OCI-M2 (cell line): ENCODE data around the gene ENTREP1.
"Not testable (repeated sequence)": the region's sequence is repeated elsewhere in the genome, so short reads cannot be mapped to it uniquely, and the experiment has no call there.

Experiments
- DNase-seq: peaks from one replicate; lab custom pipeline; 2025; ENCODE audit not compliant: unreplicated experiment; lab: John Stamatoyannopoulos, UW

Gene ENTREP1

DNA sequence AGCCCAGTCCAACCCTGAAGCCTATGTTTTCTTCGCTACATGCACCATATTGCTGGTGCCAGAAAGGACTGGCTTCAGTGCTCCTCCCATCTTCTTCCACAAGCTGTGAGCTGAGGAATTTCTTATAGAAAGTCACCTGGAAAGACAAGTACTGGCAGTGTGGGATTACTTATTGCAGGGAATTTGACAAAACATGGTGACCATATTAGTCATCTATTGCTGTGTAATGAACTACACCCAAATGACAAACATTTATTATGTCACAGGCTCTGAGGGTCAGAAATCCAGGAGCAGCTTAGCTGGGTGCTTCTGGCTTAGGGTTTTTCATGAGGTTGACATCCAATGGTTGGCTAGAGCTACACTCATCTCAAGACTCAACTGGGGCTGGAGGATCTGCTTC lies 75.5 kb downstream of the ENTREP1 start:
- no peak for DNase-seq

DNA sequence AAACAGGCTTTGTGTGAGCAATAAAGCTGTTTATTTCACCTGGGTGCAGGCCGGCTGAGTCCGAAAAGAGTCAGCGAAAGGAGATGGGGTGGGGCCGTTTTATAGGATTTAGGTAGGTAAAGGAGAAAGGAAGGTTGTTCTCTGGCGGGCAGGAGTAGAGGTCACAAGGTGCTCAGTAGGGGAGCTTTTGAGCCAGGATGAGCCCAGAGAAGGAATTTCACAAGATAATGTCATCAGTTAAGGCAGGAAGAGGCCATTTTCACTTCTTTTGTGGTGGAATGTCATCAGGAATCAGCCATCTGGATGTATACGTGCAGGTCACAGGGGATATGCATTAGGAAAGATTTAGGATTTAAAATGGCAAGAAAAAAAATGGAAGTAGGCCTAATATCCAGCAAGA lies 84.9 kb downstream of the ENTREP1 start:
- not testable (repeated sequence) for DNase-seq

DNA sequence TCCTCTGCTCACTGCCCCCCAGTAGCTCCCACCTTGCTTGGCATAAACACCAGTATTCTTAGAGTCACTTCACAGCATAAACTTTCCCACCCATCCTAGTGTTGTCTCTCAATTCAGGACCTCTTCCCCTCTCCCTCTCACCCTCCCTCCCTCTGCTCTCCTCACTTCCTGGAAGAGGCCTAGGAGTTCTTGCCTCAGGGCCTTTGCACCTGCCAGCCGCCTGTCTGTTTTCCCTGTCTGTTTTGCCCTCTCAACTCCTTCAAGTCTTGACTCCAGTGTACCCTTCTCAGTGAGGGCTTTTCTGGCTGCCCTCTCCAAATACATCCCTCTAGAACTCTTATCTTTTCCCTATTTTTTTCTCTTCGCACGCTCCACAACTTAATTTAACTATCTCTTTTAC lies 86.2 kb downstream of the ENTREP1 start:
- DNase-seq = no peak

DNA sequence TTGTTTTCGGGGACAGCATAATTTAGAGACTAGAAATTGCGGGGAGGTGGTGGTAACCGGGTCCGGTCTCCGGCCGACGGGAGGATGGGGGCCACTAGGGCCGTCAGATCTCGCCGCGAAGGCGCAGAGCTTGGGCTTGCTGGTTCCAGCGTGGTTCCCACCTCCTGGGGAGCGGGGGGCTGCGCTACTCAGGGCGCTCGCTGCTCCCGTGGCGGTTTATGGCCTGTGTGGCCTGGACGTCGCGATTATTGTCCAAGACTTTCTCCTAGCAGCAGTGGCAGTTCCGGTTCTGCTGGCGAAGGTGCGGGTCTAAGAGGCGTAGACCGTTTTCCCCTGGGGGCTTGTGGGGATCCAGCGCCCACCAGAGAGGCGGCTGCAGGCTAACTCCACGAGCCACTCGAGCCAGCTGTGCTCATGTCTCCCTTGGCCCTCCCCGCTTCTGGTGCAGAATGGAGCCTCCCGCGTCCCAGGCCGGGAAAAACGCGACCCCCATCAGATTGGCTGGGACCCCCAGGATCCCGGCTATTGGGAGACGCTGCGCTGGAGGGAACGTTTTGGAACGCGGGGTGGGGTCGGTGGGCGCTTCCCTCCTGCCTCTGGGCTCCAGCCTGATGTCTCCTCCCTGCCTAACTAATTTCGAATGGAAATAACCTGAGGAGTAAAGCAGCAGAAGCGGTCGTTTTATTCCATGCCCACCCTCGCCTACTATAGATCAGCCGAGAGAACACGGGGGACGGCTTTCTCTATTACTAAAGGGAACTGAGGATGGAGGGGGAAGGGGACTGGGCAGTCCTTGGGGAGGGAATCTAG lies 87.1 kb downstream of the ENTREP1 start:
- no peak for DNase-seq

DNA sequence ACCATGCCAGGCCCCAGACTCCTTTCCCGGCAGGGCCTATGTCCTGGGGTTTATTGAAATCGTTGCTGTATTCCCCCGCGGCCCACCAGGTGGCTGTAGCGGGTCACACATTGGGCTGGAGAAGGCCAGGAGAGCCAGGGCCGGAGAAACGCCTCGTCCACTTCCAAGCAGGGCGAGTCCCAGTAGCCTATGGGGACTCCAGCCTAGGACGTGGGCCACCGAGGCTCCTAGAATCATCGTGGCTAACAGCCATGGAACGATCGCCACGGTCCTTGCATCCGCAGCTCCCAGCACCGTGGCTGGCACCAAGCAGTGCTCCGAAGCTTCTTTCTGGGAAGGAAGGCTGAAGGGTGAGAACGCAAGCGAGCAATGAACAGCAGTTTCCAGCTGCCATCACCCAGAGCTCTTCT lies 87.7 kb downstream of the ENTREP1 start:
- no peak for DNase-seq

DNA sequence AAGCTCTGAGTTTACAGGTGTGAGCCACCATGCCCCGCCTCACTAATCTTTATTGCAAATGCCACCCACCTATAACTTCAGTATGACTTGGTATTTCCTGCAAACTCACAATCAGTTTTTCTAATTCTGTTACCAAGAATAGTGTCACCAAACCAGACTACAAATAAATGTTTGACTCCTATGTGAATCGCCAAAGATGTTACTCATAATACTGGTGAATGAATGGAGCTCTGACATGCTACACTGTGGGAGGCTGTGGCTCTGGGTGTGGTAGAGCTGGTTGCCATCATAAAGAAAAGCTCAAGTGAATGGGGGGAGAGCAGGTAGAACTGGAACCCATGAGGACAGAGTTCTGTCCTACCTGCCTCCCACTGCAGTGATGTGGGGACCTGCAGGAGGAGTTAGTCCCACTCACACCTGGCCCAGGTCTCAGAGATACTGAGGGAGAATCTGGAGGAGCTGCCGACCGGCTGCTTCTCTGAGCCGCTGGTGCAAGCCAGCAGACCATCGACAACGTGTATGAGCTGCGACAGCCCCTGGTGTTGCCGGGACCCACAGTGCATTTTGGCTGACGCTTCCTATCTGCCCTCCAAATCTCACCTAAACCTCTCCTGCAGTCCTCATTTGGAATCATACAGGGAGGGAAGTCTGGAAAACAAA lies 95.7 kb downstream of the ENTREP1 start:
- DNase-seq = no peak

DNA sequence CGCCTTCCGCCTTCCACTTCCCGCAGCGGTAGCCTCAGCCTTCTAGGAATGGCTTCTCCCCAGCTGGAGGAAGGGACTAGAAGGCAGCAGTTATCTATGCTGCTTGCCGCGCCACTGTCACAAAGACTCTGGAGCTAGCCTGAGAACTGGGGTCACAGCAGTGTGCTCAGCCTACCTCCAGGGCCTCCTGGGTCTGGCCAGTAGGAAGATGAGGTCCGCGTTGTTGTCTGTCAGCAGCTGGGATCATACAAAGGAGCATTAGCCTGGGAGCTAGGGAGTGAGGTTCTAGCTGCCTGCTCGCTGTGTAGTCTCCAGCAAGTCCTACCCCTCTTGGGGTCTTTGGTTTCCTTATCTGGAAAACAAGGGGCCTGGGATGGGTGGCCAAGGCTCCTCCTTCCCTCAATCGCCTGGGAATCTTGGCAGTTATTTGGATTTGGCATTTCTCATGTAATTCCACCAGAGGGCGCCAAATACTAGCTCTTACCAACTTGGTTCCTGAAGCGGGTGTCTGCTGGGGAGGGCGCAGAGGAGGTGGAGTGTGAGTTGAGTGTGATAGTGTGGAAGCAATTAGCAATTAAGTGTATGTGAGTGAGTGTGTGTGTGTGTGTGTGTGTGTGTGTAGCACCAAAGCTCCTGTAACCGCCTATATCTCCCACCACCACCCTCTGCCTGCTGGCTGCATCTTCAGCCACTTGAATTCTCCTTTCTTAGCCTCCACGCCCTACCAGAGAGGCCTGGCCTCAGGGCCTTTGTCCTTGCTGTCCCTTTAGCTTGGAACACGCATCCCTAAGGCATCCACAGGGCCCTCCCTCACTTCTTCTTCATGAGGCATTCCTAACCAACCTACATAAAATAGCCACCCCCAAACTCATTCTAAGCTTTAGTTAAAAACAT lies 97.1 kb downstream of the ENTREP1 start:
- DNase-seq = no peak

DNA sequence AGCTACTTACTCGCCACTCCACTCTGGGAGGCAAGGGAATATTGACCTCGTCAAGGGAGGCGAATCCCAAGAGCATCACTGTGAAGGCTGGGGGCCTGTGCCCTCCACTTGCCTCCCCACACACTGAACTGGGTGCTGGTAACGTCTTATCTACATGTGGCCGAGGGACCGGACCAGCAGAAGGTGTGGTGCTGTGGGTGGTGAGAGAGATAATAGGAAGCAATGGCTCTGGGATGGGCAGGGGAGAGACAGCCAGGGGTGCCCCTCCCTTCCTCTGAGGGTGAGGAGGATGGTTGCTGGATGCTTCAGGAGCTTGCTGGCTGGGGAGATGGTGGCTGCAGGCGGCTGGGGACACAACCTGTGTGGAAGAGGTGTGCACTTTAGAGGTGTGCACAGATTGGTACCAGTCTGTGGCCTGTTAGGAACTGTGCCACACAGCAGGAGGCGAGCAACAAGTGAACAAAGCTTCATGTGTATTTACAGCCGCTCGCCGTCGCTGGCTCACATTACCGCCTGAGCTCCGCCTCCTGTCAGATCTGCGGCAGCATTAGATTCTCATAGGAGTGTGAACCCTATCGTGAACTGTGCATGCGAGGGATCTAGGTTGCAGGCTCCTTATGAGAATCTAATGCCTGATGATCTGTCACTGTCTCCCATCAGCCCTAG lies 100.3 kb downstream of the ENTREP1 start:
- DNase-seq = no peak

DNA sequence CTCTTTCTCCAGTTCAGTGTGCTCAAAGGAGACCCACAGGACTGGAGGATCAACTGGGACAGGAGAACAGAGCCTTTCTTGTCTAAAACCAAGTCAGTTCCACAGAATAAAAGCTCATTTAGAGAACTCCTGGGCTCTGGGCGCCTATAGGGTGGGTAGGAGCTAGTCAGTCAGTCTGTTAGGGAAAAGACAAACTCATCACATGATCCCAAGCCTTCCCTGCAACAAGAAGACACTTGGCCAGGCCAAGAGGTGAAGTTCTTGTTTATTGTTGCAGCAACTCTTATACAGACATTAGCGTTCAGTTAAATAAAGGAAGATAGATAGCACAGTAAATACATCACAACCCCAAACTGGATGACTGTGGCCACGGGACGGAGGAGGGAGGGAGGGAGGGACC lies 102.3 kb downstream of the ENTREP1 start:
- no peak for DNase-seq

DNA sequence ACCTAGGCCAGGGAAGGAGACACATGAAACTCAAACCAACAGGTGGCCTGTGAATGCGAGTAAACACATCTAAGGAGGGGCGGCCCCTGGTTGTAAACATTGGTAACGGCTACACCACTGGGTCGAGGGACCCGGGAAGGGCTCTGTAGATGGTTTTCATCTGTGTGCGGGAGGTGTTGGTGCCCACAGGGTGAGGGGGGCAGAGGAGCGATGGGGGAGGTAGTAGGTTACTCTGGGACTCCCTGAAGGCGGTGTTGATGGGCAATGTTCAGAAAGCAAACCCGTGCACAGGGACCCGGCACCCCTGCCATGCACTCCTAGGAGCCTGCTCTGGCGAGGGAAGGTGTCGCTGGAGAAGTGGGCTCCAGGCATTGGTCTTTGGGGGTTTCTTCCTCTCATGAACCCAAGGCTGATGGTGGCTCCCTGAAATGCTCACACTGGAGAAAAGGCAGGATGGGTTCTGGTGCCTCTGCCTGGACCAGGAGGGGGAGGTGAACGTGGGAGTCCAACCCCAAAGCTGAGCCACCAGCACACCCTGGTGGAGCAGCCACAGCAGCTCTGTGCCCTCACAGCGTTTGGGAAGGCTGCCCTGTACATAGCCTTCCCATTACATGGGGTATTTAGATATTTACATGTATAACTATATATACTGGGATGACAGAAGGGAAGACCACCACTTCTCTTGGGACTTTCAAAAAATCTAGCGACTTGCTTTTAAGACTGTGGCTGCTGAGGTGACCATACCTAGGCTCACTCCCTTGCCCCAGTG lies 103.2 kb downstream of the ENTREP1 start:
- DNase-seq = no peak

DNA sequence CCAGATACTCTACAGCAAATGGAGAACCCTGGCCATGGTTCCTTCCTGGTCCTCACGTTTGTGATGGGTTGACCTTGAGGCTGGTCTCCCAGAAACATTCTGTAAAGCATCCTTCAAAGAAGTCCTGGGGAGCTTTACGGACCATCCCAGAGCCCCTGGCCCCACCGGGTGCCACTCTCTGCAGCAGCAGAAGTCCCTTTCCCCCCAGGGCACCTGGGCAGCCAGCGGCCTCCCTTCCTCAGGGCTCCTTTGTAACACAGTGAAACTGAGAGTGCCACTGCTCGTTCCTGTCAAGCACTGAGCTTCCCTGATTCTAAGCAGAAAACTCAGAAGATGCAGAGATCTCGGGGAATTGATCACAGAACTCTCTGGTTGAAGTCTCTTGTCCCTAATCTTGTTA lies 104.3 kb downstream of the ENTREP1 start:
- DNase-seq = no peak

DNA sequence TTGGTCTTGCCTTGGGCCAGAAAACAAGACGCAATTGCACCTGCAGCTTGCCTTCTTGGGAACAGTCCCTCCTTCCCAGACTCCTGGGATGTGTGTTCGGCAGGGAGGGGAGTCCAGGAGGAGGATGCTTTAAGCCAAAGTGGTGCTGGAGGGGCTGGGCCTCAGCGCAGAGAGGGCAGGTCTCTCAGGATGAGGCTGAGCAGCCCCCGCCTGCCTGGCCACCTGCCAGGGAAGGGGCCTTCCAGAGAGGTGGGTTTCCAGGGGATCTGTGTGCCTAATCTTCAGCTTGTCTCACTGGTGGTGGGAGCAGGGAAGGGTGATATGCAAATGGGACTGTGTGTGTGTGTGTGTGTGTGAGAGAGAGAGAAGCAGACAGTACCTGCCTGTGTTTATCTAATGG lies 105.2 kb downstream of the ENTREP1 start:
- DNase-seq = no peak

DNA sequence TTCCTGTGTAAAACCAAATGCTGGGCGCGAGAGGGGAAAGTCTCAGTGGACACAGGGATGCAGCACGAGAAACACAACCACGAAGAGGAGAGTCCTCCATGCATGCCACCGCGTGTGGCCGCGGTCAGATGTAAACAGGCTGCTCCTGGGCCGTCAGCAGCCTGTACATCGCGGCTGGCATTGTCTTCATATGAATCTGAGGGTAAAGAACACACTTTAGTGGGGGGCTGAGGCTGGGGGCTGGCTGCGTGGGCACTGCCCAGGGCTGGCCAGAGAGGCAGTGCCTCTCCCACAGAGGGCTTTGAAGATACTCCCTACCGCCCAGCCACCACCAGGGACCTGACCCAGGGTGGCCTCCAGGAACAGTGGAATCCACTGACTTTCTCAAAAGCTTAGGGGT lies 106.2 kb downstream of the ENTREP1 start:
- no peak for DNase-seq

DNA sequence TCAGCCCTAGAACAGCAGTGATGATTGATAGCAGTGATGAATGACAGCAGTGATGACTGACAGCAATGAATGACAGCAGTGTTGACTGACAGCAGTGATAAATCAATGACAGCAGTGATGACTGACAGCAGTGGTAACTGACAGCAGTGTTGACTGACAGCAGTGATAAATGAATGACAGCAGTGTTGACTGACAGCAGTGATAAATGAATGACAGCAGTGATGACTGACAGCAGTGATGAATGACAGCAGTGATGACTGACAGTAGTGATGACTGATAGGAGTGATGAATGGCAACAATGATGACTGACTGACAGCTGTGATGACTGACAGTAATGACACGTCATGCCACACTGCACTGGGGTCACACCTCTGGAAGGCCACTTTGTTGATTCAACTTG lies 106.8 kb downstream of the ENTREP1 start:
- no peak for DNase-seq

DNA sequence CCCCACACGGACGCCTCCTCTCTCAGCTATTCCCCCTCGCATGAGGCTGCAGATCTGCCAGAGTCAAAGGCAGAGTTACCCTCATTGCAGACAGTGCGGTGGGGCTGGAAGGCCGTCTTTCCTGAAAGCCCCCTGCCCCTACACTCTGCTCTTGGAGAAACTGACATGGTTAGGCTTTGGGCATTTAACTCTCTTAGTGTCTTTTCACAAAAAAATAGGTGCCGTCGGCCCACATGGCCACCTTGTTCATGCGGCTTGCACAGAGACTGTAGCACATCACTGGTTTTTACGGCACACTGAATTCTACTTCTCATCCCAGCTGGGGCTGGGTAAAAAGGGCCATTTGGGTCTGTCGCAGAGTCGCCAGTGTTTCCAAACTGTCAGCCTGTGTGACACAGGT lies 107.6 kb downstream of the ENTREP1 start:
- no peak for DNase-seq

DNA sequence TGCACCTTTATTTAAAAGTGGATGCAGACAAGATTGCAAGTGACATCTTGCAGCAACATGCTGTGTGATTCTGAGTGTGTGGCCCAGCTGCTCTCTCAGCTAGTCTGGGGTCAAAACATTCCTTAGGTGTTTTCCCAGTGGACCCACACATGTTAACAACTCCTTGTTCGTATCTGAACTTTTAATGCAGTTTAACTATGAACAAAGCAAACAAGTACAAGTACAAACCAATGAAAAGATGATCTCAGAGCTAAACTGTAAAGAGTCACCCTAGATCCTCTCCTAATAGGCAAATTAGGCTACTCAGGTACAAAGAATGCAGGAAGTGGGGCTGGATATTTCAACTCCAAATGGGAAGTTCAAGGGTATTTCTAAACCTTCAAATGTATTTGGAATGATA lies 108.4 kb downstream of the ENTREP1 start:
- DNase-seq = no peak

DNA sequence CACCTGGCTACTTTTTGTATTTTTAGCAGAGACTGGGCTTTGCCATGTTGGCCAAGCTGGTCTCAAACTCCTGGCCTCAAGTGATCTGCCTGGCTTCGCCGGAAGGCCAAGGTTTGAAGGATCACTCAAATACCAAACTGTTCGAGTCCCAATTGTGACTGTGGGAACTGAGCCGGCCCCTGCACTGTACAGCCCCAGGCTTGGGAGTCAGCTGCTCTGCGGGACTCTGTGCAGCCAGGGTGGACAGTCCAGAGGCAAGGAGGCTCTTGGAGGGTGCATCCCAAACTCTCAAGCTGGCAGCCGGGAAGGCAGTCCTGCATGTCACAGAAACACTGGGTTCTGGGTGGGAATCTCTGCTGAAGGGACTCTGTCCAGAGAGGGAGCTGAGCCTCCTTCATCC lies 109.0 kb downstream of the ENTREP1 start:
- DNase-seq = no peak

DNA sequence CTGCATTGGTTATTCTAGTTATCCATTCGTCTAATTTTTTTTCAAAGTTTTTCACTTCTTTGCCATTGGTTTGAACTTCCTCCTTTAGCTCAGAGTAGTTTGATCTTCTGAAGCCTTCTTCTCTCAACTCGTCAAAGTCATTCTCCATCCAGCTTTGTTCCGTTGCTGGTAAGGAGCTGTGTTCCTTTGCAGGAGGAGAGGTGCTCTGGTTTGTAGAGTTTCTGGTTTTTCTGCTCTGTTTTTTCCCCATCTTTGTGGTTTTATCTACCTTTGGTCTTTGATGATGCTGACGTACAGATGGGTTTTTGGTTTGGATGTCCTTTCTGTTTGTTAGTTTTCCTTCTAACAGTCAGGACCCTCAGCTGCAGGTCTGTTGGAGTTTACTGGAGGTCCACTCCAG lies 114.6 kb downstream of the ENTREP1 start:
- DNase-seq = not testable (repeated sequence)

DNA sequence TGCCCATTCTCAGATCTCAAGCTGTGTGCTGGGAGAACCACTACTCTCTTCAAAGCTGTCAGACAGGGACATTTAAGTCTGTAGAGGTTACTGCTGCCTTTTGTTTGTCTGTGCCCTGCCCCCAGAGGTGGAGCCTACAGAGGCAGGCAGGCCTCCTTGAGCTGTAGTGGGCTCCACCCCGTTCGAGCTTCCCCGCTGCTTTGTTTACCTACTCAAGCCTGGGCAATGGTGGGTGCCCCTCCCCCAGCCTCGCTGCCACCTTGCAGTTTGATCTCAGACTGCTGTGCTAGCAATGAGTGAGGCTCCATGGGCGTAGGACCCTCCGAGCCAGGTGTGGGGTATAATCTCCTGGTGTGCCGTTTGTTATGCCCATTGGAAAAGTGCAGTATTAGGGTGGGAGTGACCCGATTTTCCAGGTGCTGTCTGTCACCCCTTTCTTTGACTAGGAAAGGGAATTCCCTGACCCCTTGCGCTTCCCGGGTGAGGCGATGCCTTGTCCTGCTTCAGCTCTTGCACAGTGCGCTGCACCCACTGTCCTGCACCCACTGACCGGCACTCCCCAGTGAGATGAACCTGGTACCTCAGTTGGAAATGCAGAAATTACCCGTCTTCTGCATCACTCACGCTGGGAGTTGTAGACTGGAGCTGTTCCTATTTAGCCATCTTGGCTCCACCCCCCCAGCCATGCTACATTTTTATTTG lies 115.4 kb downstream of the ENTREP1 start:
- DNase-seq = not testable (repeated sequence)
